Activated T-helper 2 cell treated with anti-CD3 and anti-CD28 coated beads, Interferon-gamma antibody, Interleukin-2, Interleukin-4, amounts not matched to agents 10 μg/mL and 5 μg/mL and 100 μg/mL, durations not matched to agents 14 hours and 24 hours and 36 hours (primary cell): ENCODE measurements around the gene BAZ1B. TPM values are rescaled to one million over a fixed set of nuclear protein-coding genes. Genes with fewer than 3 reads are reported as not detected.
"Not testable (repeated sequence)": the region's sequence is repeated elsewhere in the genome, so short reads cannot be mapped to it uniquely, and the experiment has no call there.

Experiments
- DNase-seq: peaks from one replicate; pipeline ENCODE4 v3.0.0; 2021; ENCODE audit warnings: low spot score
- H3K27ac Mint-ChIP-seq: one replicate; pipeline ENCODE4 v1.8.0; 2021; ENCODE audit warnings: mixed read lengths
- H3K27me3 Mint-ChIP-seq: one replicate; pipeline ENCODE4 v1.8.0; 2021; ENCODE audit warnings: low read depth, mixed read lengths
- H3K36me3 Mint-ChIP-seq: one replicate; pipeline ENCODE4 v1.8.0; 2021; ENCODE audit warnings: low read depth, mixed read lengths
- H3K4me1 Mint-ChIP-seq: one replicate; pipeline ENCODE4 v1.8.0; 2021; ENCODE audit warnings: low read depth, mixed read lengths
- H3K4me3 Mint-ChIP-seq: one replicate; pipeline ENCODE4 v1.8.0; 2021; ENCODE audit warnings: low read depth, mild to moderate bottlenecking, moderate library complexity, mixed read lengths
- H3K9me3 Mint-ChIP-seq: one replicate; pipeline ENCODE4 v1.8.0; 2021; ENCODE audit warnings: mixed read lengths
- intact Hi-C: fragments of 100-400 bp; cut with micrococcal nuclease; formaldehyde crosslinking; loops from one replicate; pipeline ENCODE4 v1.15.1; 2023
- total RNA-seq: library from RNA; stranded (reverse); gene quantifications from 2 replicates; pipeline ENCODE4 v1.2.3, GENCODE V29; 2022

Gene BAZ1B
- total RNA-seq, 1 donor from 2014 or later, result 101 TPM

GRCh38 chr7:73420016-73420415 lies 102.1 kb downstream of the BAZ1B start:
- H3K36me3 Mint-ChIP-seq, DNase-seq, intact Hi-C loops, H3K9me3 Mint-ChIP-seq, H3K27me3 Mint-ChIP-seq, H3K27ac Mint-ChIP-seq, H3K4me3 Mint-ChIP-seq, H3K4me1 Mint-ChIP-seq: not testable (repeated sequence)

- Mint-ChIP-seq H3K27ac (no peak overlapping the region), H3K9me3 (no peaks in the 10 kb centered on the region), H3K4me3 (no peak overlapping the region), H3K27me3 (no peaks in the 10 kb centered on the region), H3K36me3 (no peaks in the 10 kb centered on the region), H3K4me1 (peaks cover 3% of the 10 kb centered on the region)
- no peak for DNase-seq
- intact Hi-C loops, result no loop called here
Observed at GRCh38 chr7:73418113-73418703, 103.9 kb downstream of the BAZ1B start.

- H3K4me1 Mint-ChIP-seq, H3K27ac Mint-ChIP-seq, H3K27me3 Mint-ChIP-seq, intact Hi-C loops, DNase-seq, H3K4me3 Mint-ChIP-seq, H3K36me3 Mint-ChIP-seq, H3K9me3 Mint-ChIP-seq: not testable (repeated sequence)
Observed at GRCh38 chr7:73410541-73411131, 111.5 kb downstream of the BAZ1B start.

- DNase-seq, intact Hi-C loops, H3K36me3 Mint-ChIP-seq, H3K27me3 Mint-ChIP-seq, H3K27ac Mint-ChIP-seq, H3K9me3 Mint-ChIP-seq, H3K4me1 Mint-ChIP-seq, H3K4me3 Mint-ChIP-seq: not testable (repeated sequence)
Observed at GRCh38 chr7:73404860-73405259, 117.2 kb downstream of the BAZ1B start.

- H3K9me3 Mint-ChIP-seq, H3K36me3 Mint-ChIP-seq, H3K4me1 Mint-ChIP-seq, intact Hi-C loops, H3K4me3 Mint-ChIP-seq, H3K27me3 Mint-ChIP-seq, H3K27ac Mint-ChIP-seq: not testable (repeated sequence)
- DNase-seq, result peak; percentile 22
Observed at GRCh38 chr7:73399185-73400050, 122.7 kb downstream of the BAZ1B start.

DNA sequence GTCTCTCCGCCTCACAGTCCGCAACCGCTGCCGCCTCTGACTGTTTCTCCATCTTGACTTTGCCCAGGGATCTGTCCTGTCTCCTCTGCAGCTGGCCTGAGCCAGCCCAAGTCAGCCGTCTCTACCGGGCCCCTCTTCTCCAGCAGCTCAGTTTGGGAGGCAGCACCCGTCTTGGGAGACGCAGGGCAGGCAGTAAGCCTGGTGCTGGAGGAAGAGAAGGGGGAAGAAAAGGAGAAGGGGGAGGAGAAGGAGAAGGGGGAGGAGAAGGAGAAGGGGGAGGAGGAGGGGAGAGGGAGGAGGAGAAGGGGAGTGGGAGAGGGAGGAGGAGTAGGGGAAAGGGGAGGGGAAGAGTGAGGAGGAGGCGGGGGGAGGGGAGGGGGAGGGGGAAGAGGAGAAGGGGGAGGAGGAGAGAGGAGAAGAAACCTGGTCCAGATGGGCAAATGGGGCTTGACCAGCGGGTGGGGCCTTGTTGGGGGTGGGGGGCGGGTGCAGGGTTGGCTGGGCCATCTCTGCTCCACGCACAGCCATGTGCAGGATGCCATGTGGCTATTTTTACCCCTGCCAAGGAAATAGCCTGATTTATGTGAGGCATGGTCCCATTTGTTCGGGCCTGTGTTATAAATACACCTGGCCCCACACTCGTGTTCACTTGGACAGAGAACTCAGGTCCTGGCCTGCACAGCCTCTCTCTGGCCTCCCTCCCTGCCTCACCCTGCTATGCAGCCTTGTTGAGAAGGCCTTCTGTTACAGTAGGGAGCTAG lies 124.4 kb downstream of the BAZ1B start:
- intact Hi-C loops, result no loop called here
- Mint-ChIP-seq H3K9me3 (no peaks in the 10 kb centered on the region), H3K4me1 (no peaks in the 10 kb centered on the region), H3K36me3 (no peaks in the 10 kb centered on the region), H3K27me3 (no peaks in the 10 kb centered on the region), H3K27ac (no peak overlapping the region), H3K4me3 (no peak overlapping the region)
- no peak for DNase-seq

DNA sequence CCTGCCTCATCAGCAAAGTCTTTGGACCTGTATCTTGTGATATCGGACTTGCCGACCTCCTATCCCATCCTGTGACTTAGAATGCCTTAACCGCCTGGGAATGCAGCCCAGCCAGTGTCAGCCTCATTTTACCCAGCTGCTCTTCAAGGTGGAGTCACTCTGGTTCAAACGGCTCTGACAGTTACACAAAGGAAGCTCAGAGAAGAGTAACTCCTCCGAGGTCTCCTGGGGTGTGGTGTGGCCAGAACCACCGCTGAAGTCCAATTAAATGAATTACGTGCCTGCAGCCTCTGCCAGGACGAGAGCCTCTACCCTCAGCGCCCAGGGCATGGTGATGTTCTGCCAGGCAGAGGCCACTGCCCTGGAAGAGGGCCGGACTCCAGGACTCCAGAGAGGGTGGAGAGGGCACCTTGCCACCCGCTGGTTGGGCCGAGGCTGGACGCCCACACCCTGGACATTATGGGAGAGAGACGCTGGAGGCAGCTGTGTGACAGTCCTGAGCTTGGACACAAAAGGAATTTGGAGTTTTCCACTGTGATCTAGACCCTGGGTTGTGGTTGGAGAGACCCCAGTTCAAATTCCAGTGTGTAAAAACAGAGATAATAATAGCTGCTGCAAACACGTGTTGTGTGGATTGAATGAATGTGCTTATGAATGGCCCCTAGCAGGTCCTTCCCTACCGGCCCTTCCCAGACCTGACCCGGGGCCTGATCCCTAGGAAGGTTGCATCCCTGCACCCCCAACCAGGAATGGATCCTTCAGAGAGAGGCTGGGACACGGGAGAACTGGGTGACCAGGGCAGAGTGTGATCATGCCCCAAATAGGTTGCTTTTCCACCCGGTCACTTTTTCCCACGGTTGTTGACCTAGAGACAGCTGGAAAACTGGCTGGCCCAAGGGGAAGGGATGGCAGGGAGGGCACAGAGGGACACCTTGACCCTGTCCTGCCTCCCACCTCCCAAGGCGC lies 126.3 kb downstream of the BAZ1B start:
- no peak for DNase-seq
- intact Hi-C loops, result no loop called here
- H3K27ac Mint-ChIP-seq, result no peak overlapping the region
- no peaks in the 10 kb centered on the region for H3K4me1 Mint-ChIP-seq
- H3K27me3 Mint-ChIP-seq, result no peaks in the 10 kb centered on the region
- no peaks in the 10 kb centered on the region for H3K9me3 Mint-ChIP-seq
- H3K36me3 Mint-ChIP-seq, result no peaks in the 10 kb centered on the region
- H3K4me3 Mint-ChIP-seq, result no peak overlapping the region

- H3K4me1 Mint-ChIP-seq, result no peaks in the 10 kb centered on the region
- no peaks in the 10 kb centered on the region for H3K36me3 Mint-ChIP-seq
- intact Hi-C loops, result no loop called here
- H3K4me3 Mint-ChIP-seq, result no peak overlapping the region
- no peak for DNase-seq
- no peaks in the 10 kb centered on the region for H3K9me3 Mint-ChIP-seq
- no peak overlapping the region for H3K27ac Mint-ChIP-seq
- no peaks in the 10 kb centered on the region for H3K27me3 Mint-ChIP-seq
Observed at GRCh38 chr7:73394422-73394821, 127.7 kb downstream of the BAZ1B start.

- intact Hi-C loops, result no loop called here
- H3K9me3 Mint-ChIP-seq, result peaks cover 11% of the 10 kb centered on the region
- no peak for DNase-seq
- H3K27me3 Mint-ChIP-seq, result no peaks in the 10 kb centered on the region
- H3K27ac Mint-ChIP-seq, result no peak overlapping the region
- no peak overlapping the region for H3K4me3 Mint-ChIP-seq
- H3K36me3 Mint-ChIP-seq, result peaks cover 3% of the 10 kb centered on the region
- H3K4me1 Mint-ChIP-seq, result no peaks in the 10 kb centered on the region
Observed at GRCh38 chr7:73391396-73391795, 130.7 kb downstream of the BAZ1B start.

Other genes starting within 250 kb of the BAZ1B start
- gene NSUN5, start 213.5 kb downstream of the BAZ1B start, total RNA-seq, result 58.3 and 63.2 TPM in 2 replicates
- gene TRIM50, start 194.2 kb downstream of the BAZ1B start, total RNA-seq, result not detected in 2 replicates
- gene FKBP6, start 194.1 kb downstream of the BAZ1B start, total RNA-seq, result not detected in 2 replicates
- gene FZD9, start 88.5 kb downstream of the BAZ1B start, total RNA-seq, result 0.30 and 0.51 TPM in 2 replicates
- 68.6 and 74.5 TPM in 2 replicates for gene BCL7B, start 35.4 kb upstream of the BAZ1B start, total RNA-seq
- gene TBL2, start 56.3 kb upstream of the BAZ1B start, total RNA-seq, result 43.3 and 43.9 TPM in 2 replicates
- not detected in 2 replicates for gene MLXIPL, start 102.2 kb upstream of the BAZ1B start, total RNA-seq
- 0.30 and 0.34 TPM in 2 replicates for gene VPS37D, start 145.5 kb upstream of the BAZ1B start, total RNA-seq
- 9.2 TPM in 2 replicates for gene DNAJC30, start 161.2 kb upstream of the BAZ1B start, total RNA-seq
- 96.0 and 109 TPM in 2 replicates for gene BUD23, start 161.3 kb upstream of the BAZ1B start, total RNA-seq
- gene STX1A, start 197.4 kb upstream of the BAZ1B start, total RNA-seq, result 17.2 and 17.6 TPM in 2 replicates
- gene ABHD11, start 216.5 kb upstream of the BAZ1B start, total RNA-seq, result 17.3 and 18.2 TPM in 2 replicates
- not detected in 2 replicates for gene CLDN3, start 248.0 kb upstream of the BAZ1B start, total RNA-seq